Endothelial cell of umbilical vein (primary cell): Measurements from ENCODE around the gene ABCA2. TPM values are rescaled to one million over a fixed set of nuclear protein-coding genes. Genes with fewer than 3 reads are reported as not detected.

ENCODE experiments used
- BruUV-seq: library from RNA; stranded (reverse); fragments of 400-500 nt; replicated peaks from 2 replicates; lab custom pipeline; 2021; lab: Mats Ljungman, UMichigan
- CTCF ChIA-PET: fragments of 300-600, 350-600 bp; sonication (Branson Sonifier 250); formaldehyde crosslinking; loops from one replicate; lab custom pipeline; 2021; ENCODE audit warnings: antibody characterized with exemption, inconsistent platforms; lab: Charles Lee
- POLR2A ChIA-PET: fragments of 300-600, 350-600 bp; sonication (Branson Sonifier 250); formaldehyde crosslinking; loops from one replicate; lab custom pipeline; 2021; ENCODE audit warnings: antibody characterized with exemption, inconsistent platforms; lab: Charles Lee
- DNase-seq: peaks from one replicate; pipeline ENCODE4 v3.0.0-alpha.2; 2011; ENCODE audit warnings: low read depth, low spot score
- FAIRE-seq: peaks from 2 replicates; lab custom pipeline; 2011; peaks lifted over from hg19 to GRCh38; lab: Jason Lieb, UNC
- H2AFZ ChIP-seq: 2 replicates; pipeline ENCODE4 v1.6.0; 2012; ENCODE audit warnings: low read depth, low read length, control low read depth, inconsistent platforms
- H3K27ac ChIP-seq: 2 replicates; pipeline ENCODE4 v1.5.1; 2011; ENCODE audit warnings: low read depth, mild to moderate bottlenecking, control low read depth, low read length, moderate library complexity; ENCODE audit not compliant: insufficient read depth
- H3K27me3 ChIP-seq, 2 experiments: 2 replicates each; pipeline versions ENCODE4 v1.6.0 to v1.6.1; 2011; ENCODE audit warnings: low read length in 2 of 2, mixed read lengths in 1 of 2; ENCODE audit not compliant: control insufficient read depth in 2 of 2, insufficient read depth in 2 of 2
- H3K36me3 ChIP-seq, 2 experiments: 2 replicates in 1 of 2; 3 replicates in 1 of 2; pipeline ENCODE4 v1.5.1; 2011; ENCODE audit warnings: low read length in 2 of 2, mild to moderate bottlenecking in 1 of 2, moderate library complexity in 1 of 2; ENCODE audit not compliant: control insufficient read depth in 2 of 2, insufficient read depth in 2 of 2; ENCODE audit errors: extremely low read depth in 1 of 2
- H3K4me1 ChIP-seq: 3 replicates; pipeline ENCODE4 v1.5.1; 2011; ENCODE audit warnings: mild to moderate bottlenecking, low read length; ENCODE audit not compliant: control insufficient read depth, insufficient read depth; ENCODE audit errors: extremely low read depth
- H3K4me2 ChIP-seq: 2 replicates; pipeline ENCODE4 v1.6.1; 2011; ENCODE audit warnings: low read length, control low read depth, mixed read lengths; ENCODE audit not compliant: insufficient read depth
- H3K4me3 ChIP-seq, 3 experiments: fragments of 200-600 bp in 1 of 3; sonication (generic), shearing (Covaris generic) in 1 of 3; replicated peaks in 1 of 3; 2 replicates each; pipeline ENCODE4 v1.5.1; 2011 to 2016; ENCODE audit warnings: control low read depth in 3 of 3, low read length in 3 of 3, mild to moderate bottlenecking in 2 of 3, inconsistent platforms in 1 of 3, low read depth in 1 of 3, moderate library complexity in 1 of 3; ENCODE audit not compliant: insufficient read depth in 1 of 3
- H3K79me2 ChIP-seq: 2 replicates; pipeline ENCODE4 v1.6.0; 2012; ENCODE audit warnings: low read length, inconsistent platforms; ENCODE audit not compliant: control insufficient read depth, insufficient read depth
- H3K9ac ChIP-seq: replicated peaks from 2 replicates; pipeline ENCODE3; 2011; ENCODE audit warnings: low read length, control low read depth; ENCODE audit not compliant: insufficient read depth; ENCODE audit errors: extremely low read depth
- H3K9me1 ChIP-seq: replicated peaks from 3 replicates; pipeline ENCODE4 v1.6.0; 2011; ENCODE audit warnings: mild to moderate bottlenecking, low read length; ENCODE audit not compliant: control insufficient read depth, insufficient read depth; ENCODE audit errors: extremely low read depth
- H3K9me3 ChIP-seq: replicated peaks from 2 replicates; pipeline ENCODE4 v1.5.1; 2012; ENCODE audit warnings: low read length, inconsistent platforms; ENCODE audit not compliant: control insufficient read depth, insufficient read depth
- H4K20me1 ChIP-seq: replicated peaks from 2 replicates; pipeline ENCODE3; 2011; ENCODE audit warnings: mild to moderate bottlenecking, low read length; ENCODE audit not compliant: control insufficient read depth, insufficient read depth; ENCODE audit errors: extremely low read depth
- CTCF ChIP-seq, 2 donors: IDR thresholded peaks; 1 replicate in 1 of 2; 2 replicates in 1 of 2; pipeline ENCODE4 v1.5.1; 2011; ENCODE audit warnings: low read length in 2 of 2, mild to moderate bottlenecking in 2 of 2, moderate library complexity in 2 of 2, control low read depth in 1 of 2, inconsistent platforms in 1 of 2, low read depth in 1 of 2; ENCODE audit not compliant: insufficient read depth in 1 of 2; ENCODE audit errors: extremely low read depth in 1 of 2
- EZH2 ChIP-seq: IDR thresholded peaks from 2 replicates; pipeline ENCODE4 v1.6.1; 2012; ENCODE audit warnings: borderline replicate concordance, low read depth, mild to moderate bottlenecking, moderate library complexity, low read length, inconsistent platforms; ENCODE audit not compliant: severe bottlenecking
- FOS ChIP-seq: IDR thresholded peaks from 2 replicates; pipeline ENCODE4 v1.6.1; 2011; ENCODE audit warnings: mild to moderate bottlenecking, low read length, moderate library complexity, borderline replicate concordance; ENCODE audit not compliant: insufficient read depth
- GATA2 ChIP-seq: IDR thresholded peaks from 2 replicates; pipeline ENCODE4 v1.7.0; 2011; ENCODE audit warnings: low read depth, mild to moderate bottlenecking, moderate library complexity, mixed read lengths, low read length; ENCODE audit not compliant: insufficient read length, insufficient read depth
- JUN ChIP-seq: IDR thresholded peaks from 2 replicates; pipeline ENCODE4 v1.6.1; 2011; ENCODE audit warnings: borderline replicate concordance, low read depth; ENCODE audit not compliant: insufficient read length, insufficient read depth
- MAX ChIP-seq: IDR thresholded peaks from 2 replicates; pipeline ENCODE4 v1.6.1; 2011; ENCODE audit not compliant: insufficient read depth, insufficient read length
- MYC ChIP-seq: IDR thresholded peaks from one replicate; pipeline ENCODE4 v1.6.1; 2011; ENCODE audit warnings: mild to moderate bottlenecking, low read depth, low read length
- POLR2A ChIP-seq: IDR thresholded peaks from 2 replicates; pipeline ENCODE4 v1.6.1; 2012; ENCODE audit warnings: low read depth, mild to moderate bottlenecking, control low read depth, low read length
- POLR2AphosphoS5 ChIP-seq: IDR thresholded peaks from 2 replicates; pipeline ENCODE4 v1.6.1; 2012; ENCODE audit warnings: low read depth, mild to moderate bottlenecking, control low read depth, low read length, moderate library complexity; ENCODE audit not compliant: insufficient read depth
- dilution Hi-C: fragments of 300-500 bp; cut with MboI; formaldehyde crosslinking; loops from one replicate; pipeline ENCODE4 v1.15.0; 2019; ENCODE audit warnings: low sequenced_read_pairs; ENCODE audit not compliant: extremely low pct_ligation_motif_present
- intact Hi-C: fragments of 100-400 bp; cut with micrococcal nuclease; formaldehyde crosslinking; loops from one replicate; pipeline ENCODE4 v1.10.0; 2022
- polyA plus RNA-seq, 4 experiments: library from polyadenylated mRNA; depleted of rRNA in 3 of 4; stranded (reverse) in 3 of 4; unstranded in 1 of 4; fragments of >200 nt; gene quantifications; 2 replicates each; pipeline versions ENCODE4 v1.2.1 to v1.2.3, GENCODE V29; 2011 to 2012; ENCODE audit warnings: missing spikeins in 1 of 4
- total RNA-seq: library from RNA; stranded (reverse); gene quantifications from 2 replicates; pipeline ENCODE4 v1.2.3, GENCODE V29; 2021

Gene ABCA2
- total and polyA plus RNA-seq, 2 donors (not counting 3 experiments of a cell fraction or from before 2014, with no cell fraction given), result 20.0 to 29.1 TPM

- Histone ChIP-seq H3K9me1 (no peaks in the 10 kb centered on the region), H2AFZ (no peak overlapping the region), H4K20me1 (no peaks in the 10 kb centered on the region), H3K4me2 (no peak overlapping the region), H3K4me1 (no peaks in the 10 kb centered on the region), H3K4me3 (no peak overlapping the region), H3K27me3 (no peaks in the 10 kb centered on the region), H3K79me2 (no peaks in the 10 kb centered on the region), H3K27ac (no peak overlapping the region), H3K9me3 (no peaks in the 10 kb centered on the region), H3K36me3 (no peaks in the 10 kb centered on the region), H3K9ac (no peak overlapping the region)
- ChIA-PET CTCF (interaction anchor here (0.9 to 1.8 kb wide), 4 partner anchors 38 to 61 kb away, joined by 3 to 9 read pairs (median 4); no protein-coding TSS in a partner anchor), POLR2A (no interaction called here)
- TF ChIP-seq CTCF (IDR thresholded peaks at IDR 0.05; ENCODE audit: extremely low read depth in 1 of 2, insufficient read depth in 1 of 2, low read depth in 1 of 2, low read length in 2 of 2) (no peak), POLR2A (no peak), POLR2AphosphoS5 (no peak), EZH2 (no peak), FOS (no peak), MYC (no peak), JUN (no peak), MAX (no peak), GATA2 (no peak)
- no peak for DNase-seq
- dilution Hi-C loops (no loop called here), intact Hi-C loops (no loop called here)
- no TSS peak for BruUV-seq
- no peak for FAIRE-seq
Measured at GRCh38 chr9:136973618-136974617, 54.1 kb downstream of the ABCA2 start.
